Astrocyte (in vitro differentiated cells and primary cell): Measurements from ENCODE around the gene BRINP2. TPM values are rescaled to one million over a fixed set of nuclear protein-coding genes. Genes with fewer than 3 reads are reported as not detected.

Experiments
- DNase-seq: peaks from one replicate; pipeline ENCODE4 v3.0.0-alpha.2; 2010; ENCODE audit warnings: low read depth
- FAIRE-seq: peaks from 2 replicates; lab custom pipeline; 2011; peaks lifted over from hg19 to GRCh38; lab: Jason Lieb, UNC
- H2AFZ ChIP-seq: 2 replicates; pipeline ENCODE4 v1.6.0; 2012; ENCODE audit warnings: low read depth, low read length, inconsistent platforms
- H3K27ac ChIP-seq: 2 replicates; pipeline ENCODE4 v1.5.1; 2011; ENCODE audit warnings: low read depth, low read length, inconsistent platforms
- H3K27me3 ChIP-seq: 2 replicates; pipeline ENCODE4 v1.6.0; 2011; ENCODE audit warnings: low read length, inconsistent platforms; ENCODE audit not compliant: insufficient read depth
- H3K36me3 ChIP-seq: 2 replicates; pipeline ENCODE4 v1.5.1; 2011; ENCODE audit warnings: low read length, inconsistent platforms; ENCODE audit not compliant: insufficient read depth
- H3K4me1 ChIP-seq: 2 replicates; pipeline ENCODE4 v1.5.1; 2011; ENCODE audit warnings: low read length, inconsistent platforms; ENCODE audit not compliant: insufficient read depth
- H3K4me2 ChIP-seq: 2 replicates; pipeline ENCODE4 v1.6.0; 2012; ENCODE audit warnings: low read length, inconsistent platforms
- H3K4me3 ChIP-seq: 2 replicates; pipeline ENCODE4 v1.5.1; 2011; ENCODE audit warnings: low read depth, mild to moderate bottlenecking, low read length, inconsistent platforms; ENCODE audit not compliant: insufficient read depth
- H3K79me2 ChIP-seq: 2 replicates; pipeline ENCODE4 v1.6.0; 2012; ENCODE audit warnings: mild to moderate bottlenecking, low read length, inconsistent platforms; ENCODE audit not compliant: insufficient read depth
- H3K9ac ChIP-seq: 2 replicates; pipeline ENCODE4 v1.6.0; 2012; ENCODE audit warnings: mild to moderate bottlenecking, low read length, inconsistent platforms
- H3K9me3 ChIP-seq: 2 replicates; pipeline ENCODE4 v1.5.1; 2012; ENCODE audit warnings: low read depth, mild to moderate bottlenecking, low read length, inconsistent platforms; ENCODE audit not compliant: insufficient read depth
- H4K20me1 ChIP-seq: 2 replicates; pipeline ENCODE4 v1.6.0; 2012; ENCODE audit warnings: low read length, inconsistent platforms; ENCODE audit not compliant: insufficient read depth
- H3K27ac Mint-ChIP-seq: one replicate; pipeline ENCODE4 v1.8.0; 2021; ENCODE audit warnings: mild to moderate bottlenecking, mixed read lengths; ENCODE audit not compliant: unreplicated experiment
- H3K27me3 Mint-ChIP-seq: one replicate; pipeline ENCODE4 v1.8.0; 2021; ENCODE audit warnings: low read depth, mixed read lengths; ENCODE audit not compliant: unreplicated experiment
- H3K36me3 Mint-ChIP-seq: one replicate; pipeline ENCODE4 v1.8.0; 2021; ENCODE audit warnings: low read depth, mixed read lengths; ENCODE audit not compliant: unreplicated experiment
- H3K4me1 Mint-ChIP-seq: one replicate; pipeline ENCODE4 v1.8.0; 2021; ENCODE audit warnings: low read depth, mixed read lengths; ENCODE audit not compliant: unreplicated experiment
- H3K4me3 Mint-ChIP-seq: one replicate; pipeline ENCODE4 v1.8.0; 2021; ENCODE audit warnings: mild to moderate bottlenecking, moderate library complexity, mixed read lengths; ENCODE audit not compliant: unreplicated experiment
- H3K9me3 Mint-ChIP-seq: one replicate; pipeline ENCODE4 v1.8.0; 2021; ENCODE audit warnings: mild to moderate bottlenecking, mixed read lengths; ENCODE audit not compliant: unreplicated experiment
- EZH2 ChIP-seq: IDR thresholded peaks from 2 replicates; pipeline ENCODE4 v1.6.1; 2012; ENCODE audit warnings: mild to moderate bottlenecking, low read length, inconsistent platforms; ENCODE audit not compliant: insufficient read depth
- total RNA-seq: library from RNA; stranded (reverse); gene quantifications from 2 replicates; pipeline ENCODE4 v1.2.1, GENCODE V29; 2021
- TF ChIP-seq, protein P1 (sequence below): IDR thresholded peaks from 2 replicates; pipeline ENCODE4 v1.5.1; 2011; ENCODE audit warnings: low read depth, mild to moderate bottlenecking, inconsistent platforms, low read length, moderate library complexity; ENCODE audit not compliant: insufficient read depth

BRINP2 gene
- total RNA-seq, 1 donor from 2014 or later: not detected

DNA sequence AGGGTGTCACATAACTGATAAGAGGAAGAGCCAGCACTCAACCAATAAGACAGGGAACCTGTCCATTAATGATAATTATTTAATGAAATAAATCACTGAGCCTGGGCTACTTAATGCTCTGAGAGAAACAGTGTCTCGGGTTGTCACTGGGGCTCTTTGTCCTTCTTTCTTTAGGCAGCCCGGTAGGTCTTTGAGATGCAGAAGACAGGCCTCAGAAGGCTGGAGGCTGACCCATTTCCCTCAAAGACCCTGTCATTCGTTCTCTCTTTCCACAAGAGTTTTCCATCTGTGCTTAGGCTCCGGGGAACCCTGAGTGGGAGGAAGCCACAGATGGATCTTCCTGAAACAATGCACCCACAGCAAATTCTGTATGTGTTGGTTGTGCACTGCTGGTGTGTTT, 68.2 kb downstream of the BRINP2 start:
- Histone ChIP-seq H3K4me1 (no peaks in the 10 kb centered on the region), H3K9ac (no peak overlapping the region), H3K4me3 (no peak overlapping the region), H3K79me2 (no peaks in the 10 kb centered on the region), H3K27ac (no peak overlapping the region), H3K27me3 (no peaks in the 10 kb centered on the region), H2AFZ (no peak overlapping the region), H4K20me1 (no peaks in the 10 kb centered on the region), H3K36me3 (no peaks in the 10 kb centered on the region), H3K9me3 (no peaks in the 10 kb centered on the region), H3K4me2 (no peak overlapping the region)
- Mint-ChIP-seq H3K27ac (no peak overlapping the region), H3K4me1 (no peaks in the 10 kb centered on the region), H3K9me3 (peaks cover 2% of the 10 kb centered on the region), H3K4me3 (no peak overlapping the region), H3K36me3 (no peaks in the 10 kb centered on the region), H3K27me3 (peaks cover 20% of the 10 kb centered on the region)
- no peak for DNase-seq
- no peak for TF ChIP-seq EZH2
- no peak for FAIRE-seq

DNA sequence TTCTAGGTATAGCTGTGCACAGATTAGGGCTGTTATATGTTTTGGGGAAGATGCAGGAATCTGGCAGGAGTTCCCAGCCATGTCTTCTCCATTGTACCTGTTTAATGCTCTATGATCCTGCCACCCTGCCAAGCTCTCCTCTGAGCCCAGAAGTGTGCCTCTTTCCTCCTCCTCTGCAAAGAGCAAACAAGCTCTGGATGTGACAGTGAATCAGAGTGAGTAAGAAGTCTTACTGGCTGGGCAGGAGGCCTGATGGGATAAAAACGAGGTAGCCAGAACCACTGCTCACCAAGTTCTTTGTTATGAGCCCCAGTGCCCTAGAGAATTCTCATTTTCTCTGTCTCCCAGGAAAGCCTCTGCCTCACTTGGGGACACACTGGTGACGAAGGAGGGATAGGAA, 69.0 kb downstream of the BRINP2 start:
- no peaks in the 10 kb centered on the region for H3K27me3 ChIP-seq
- H4K20me1 ChIP-seq: no peaks in the 10 kb centered on the region
- no peak overlapping the region for H3K9ac ChIP-seq
- peaks cover 2% of the 10 kb centered on the region for H3K9me3 Mint-ChIP-seq
- TF ChIP-seq, protein P1, sequence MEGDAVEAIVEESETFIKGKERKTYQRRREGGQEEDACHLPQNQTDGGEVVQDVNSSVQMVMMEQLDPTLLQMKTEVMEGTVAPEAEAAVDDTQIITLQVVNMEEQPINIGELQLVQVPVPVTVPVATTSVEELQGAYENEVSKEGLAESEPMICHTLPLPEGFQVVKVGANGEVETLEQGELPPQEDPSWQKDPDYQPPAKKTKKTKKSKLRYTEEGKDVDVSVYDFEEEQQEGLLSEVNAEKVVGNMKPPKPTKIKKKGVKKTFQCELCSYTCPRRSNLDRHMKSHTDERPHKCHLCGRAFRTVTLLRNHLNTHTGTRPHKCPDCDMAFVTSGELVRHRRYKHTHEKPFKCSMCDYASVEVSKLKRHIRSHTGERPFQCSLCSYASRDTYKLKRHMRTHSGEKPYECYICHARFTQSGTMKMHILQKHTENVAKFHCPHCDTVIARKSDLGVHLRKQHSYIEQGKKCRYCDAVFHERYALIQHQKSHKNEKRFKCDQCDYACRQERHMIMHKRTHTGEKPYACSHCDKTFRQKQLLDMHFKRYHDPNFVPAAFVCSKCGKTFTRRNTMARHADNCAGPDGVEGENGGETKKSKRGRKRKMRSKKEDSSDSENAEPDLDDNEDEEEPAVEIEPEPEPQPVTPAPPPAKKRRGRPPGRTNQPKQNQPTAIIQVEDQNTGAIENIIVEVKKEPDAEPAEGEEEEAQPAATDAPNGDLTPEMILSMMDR: no peak
- no peak for TF ChIP-seq EZH2
- H3K4me3 ChIP-seq: no peak overlapping the region
- H3K79me2 ChIP-seq: no peaks in the 10 kb centered on the region
- FAIRE-seq: no peak
- H3K4me3 Mint-ChIP-seq: no peak overlapping the region
- H3K4me2 ChIP-seq: no peak overlapping the region
- H3K36me3 Mint-ChIP-seq: no peaks in the 10 kb centered on the region
- H3K27me3 Mint-ChIP-seq: peaks cover 16% of the 10 kb centered on the region
- no peak overlapping the region for H3K27ac ChIP-seq
- no peak overlapping the region for H2AFZ ChIP-seq
- no peaks in the 10 kb centered on the region for H3K36me3 ChIP-seq
- no peaks in the 10 kb centered on the region for H3K4me1 Mint-ChIP-seq
- H3K4me1 ChIP-seq: no peaks in the 10 kb centered on the region
- no peaks in the 10 kb centered on the region for H3K9me3 ChIP-seq
- no peak overlapping the region for H3K27ac Mint-ChIP-seq
- no peak for DNase-seq

DNA sequence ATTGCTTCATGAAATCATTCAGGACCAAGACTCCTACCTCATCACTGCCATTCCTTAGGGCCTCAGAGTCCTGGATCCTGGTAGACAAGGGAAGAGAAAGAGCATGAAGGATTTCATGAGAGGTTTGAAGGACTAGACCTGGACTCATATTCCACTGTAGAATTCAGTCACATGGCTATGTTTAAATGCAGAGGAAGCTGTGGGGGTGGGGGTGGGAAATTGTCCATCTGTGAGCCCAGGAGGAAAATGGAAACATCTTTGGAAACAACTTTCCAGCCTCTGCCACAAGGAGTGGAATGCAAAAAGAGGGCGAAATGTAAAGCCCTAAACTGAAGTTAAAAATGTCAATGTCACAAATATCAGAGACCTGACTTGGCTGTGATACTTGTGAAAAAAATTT, 73.0 kb downstream of the BRINP2 start:
- Histone ChIP-seq H3K36me3 (no peaks in the 10 kb centered on the region), H3K27me3 (no peaks in the 10 kb centered on the region), H3K4me3 (no peak overlapping the region), H2AFZ (no peak overlapping the region), H3K4me2 (no peak overlapping the region), H3K9ac (no peak overlapping the region), H3K9me3 (no peaks in the 10 kb centered on the region), H3K4me1 (no peaks in the 10 kb centered on the region), H4K20me1 (no peaks in the 10 kb centered on the region), H3K79me2 (no peaks in the 10 kb centered on the region), H3K27ac (no peak overlapping the region)
- Mint-ChIP-seq H3K9me3 (peaks cover 2% of the 10 kb centered on the region), H3K27ac (no peak overlapping the region), H3K36me3 (no peaks in the 10 kb centered on the region), H3K4me1 (no peaks in the 10 kb centered on the region), H3K4me3 (no peak overlapping the region), H3K27me3 (peaks cover 13% of the 10 kb centered on the region)
- no peak for TF ChIP-seq EZH2
- TF ChIP-seq, protein P1: no peak
- DNase-seq: no peak
- FAIRE-seq: no peak
